KBM-7 (cell line): ENCODE measurements around the gene SUPT20H.

Experiments
- DNase-seq: peaks from one replicate; pipeline ENCODE4 v3.0.0-alpha.2; 2015
- in situ Hi-C: fragments of 300-500 bp; cut with MboI; formaldehyde crosslinking; loops from 2 replicates; pipeline ENCODE4 v1.14.3; 2020; ENCODE audit warnings: low sequenced_read_pairs, low pct_unique_long_range_greater_than_20kb, mixed read lengths

SUPT20H gene

DNA sequence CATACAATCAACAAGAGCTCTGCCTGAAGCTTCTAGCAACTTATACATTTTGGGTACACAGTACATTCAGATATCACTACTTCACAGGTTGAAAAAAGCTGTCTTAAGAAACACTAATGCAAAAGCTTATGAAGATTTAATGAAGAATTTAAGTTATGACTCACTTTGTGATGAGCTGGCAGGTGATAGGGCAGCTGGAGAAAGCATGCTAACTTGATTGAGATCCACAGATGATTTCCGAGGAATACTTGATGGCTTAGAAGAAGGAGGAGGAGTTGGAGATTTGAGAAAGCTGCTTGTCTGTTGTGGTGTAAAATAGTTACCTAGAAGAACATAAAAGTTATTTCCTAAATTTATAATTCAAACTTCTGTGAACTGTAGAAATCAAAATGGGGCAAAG is 35.6 kb downstream of the SUPT20H start:
- in situ Hi-C loops: no loop called here
- DNase-seq: no peak

DNA sequence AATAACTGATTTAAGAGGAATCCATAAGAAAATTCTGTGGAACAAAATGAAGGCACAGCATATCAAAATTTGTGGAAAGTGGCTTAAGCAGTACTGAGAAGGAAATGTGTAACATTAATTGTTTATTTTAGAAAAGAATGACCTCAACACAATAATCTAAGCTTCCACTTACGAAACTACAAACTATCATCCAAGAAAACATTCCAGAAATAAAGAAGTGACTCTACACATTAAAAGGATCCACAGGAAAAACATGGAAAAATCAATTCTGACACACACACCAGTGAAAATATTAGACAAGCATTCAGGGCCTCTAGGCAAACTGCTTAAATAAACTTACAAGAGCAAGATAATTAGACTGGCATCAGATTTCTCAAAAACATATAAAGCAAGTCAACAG is 44.9 kb downstream of the SUPT20H start:
- in situ Hi-C loops: no loop called here
- no peak for DNase-seq

DNA sequence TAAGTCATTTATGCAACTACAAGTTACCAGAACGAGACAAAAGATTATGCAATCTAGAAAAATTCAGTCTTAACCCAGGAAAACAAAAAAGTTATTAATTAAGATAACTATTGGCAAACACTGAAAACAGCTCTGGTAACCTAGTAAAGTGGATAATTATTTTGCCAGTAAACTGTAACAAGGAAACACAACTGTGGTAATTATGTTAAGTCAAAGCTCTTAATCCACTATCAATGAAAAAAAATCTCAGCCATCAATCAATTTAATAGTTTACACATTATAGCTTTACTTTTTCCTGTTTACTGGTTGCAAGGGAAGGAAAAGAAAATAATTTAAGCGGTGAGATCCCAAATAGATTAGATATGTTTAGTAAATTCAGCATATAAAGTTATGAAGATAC is 47.7 kb downstream of the SUPT20H start:
- DNase-seq: no peak
- in situ Hi-C loops: no loop called here

DNA sequence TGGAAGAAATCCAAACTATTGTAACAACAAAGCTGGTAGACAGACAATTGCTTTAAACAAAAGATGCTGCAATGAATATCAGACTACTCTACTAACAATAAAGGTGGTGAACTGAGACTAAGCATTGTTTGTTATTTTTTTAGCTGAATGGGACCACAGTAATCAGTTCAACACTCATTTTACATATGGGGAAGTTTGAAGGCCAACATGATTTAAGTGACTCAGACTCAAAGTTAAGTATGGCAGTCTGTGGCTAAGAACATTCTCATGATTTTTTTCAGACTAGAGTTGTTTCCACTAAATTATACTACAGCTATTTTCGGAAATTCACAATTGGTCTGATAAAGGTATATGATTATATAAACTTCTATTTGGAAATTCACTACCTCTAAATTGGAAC is 48.5 kb downstream of the SUPT20H start:
- in situ Hi-C loops: no loop called here
- peak; percentile 15 for DNase-seq

DNA sequence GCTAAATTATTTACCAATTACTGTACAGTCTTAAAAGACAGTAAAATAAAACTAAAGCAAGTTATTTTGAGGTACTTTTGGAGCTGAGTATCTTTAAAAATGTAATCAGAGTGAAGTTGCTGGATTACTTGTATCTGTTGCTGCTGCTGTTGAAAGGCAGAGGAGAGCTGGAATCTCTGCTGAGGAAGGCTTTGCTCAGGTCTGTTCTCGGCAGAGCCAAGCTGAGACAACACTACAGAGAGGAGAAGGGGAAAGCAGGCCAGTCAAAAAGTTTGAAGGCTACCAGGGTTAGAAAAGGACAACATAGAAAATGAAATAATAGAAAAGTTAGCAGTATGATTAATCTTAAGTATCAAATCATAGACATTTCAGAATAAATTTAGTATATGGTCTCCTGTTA is 49.1 kb downstream of the SUPT20H start:
- DNase-seq: no peak
- in situ Hi-C loops: no loop called here

DNA sequence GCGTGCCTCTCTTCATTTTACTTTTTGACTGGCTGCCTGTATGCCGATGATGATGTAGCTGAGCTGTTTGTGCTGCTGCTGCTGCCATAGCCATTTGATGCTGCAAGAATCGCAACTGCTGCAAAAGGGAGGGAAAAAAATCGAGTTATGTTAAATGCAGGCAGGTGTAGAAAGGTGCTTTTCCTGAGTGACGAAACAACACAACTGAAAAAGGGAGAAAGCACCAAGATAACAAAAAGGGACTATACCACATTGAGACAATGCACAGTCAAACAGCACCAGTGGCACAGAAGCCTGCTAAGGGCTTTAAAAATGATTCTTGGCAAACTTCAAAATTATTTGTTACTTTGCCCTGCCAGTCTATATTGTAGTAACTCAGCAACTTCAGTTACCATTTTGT is 49.8 kb downstream of the SUPT20H start:
- DNase-seq: no peak
- in situ Hi-C loops: no loop called here

DNA sequence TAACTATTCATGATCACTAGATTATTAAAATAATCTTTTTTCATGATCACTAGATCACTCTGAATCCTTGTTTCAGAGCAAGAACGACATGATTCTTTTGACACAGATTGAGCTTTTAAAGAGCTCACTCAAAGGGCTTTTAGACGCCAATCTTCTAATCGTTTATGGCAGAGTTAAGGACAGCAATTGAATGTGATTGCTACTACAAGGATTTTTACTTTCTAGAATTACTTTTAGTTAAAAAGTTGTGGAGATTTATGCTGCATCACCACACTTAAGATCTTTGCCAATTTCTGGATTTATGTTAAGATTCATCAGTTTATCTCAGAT is 57.6 kb downstream of the SUPT20H start:
- in situ Hi-C loops: no loop called here
- no peak for DNase-seq

DNA sequence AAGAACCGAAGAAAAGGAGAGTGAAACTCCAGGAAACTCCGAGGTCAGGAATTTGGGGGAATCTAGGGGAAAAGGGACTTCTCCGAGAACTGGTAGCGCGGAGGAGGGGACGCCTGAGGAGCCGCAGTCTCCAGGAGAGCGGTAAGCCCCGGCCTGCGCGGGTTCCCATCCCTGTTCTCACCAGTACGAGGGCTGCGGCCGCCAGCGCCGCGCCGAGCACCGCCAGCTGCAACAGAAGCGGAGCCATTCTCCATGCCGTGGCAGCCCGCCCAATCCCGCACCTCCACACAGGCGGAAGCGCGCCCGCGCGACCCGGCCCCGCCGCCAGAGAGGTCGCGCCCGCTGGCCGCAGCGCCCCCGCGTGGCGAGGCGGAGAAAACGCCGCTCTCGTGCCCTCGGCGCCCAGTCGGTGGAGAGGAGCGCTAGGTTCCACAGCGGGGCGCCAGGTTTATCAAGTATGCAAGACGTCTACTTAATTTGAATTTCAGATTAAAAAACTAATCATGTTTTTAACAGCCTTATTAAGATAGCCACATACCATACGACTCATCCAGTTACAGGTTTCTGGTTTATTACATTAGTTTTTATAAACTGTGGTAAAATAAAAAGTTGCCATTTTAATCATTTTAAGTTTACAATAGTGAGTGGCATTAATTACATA is 60.3 kb downstream of the SUPT20H start, which contains the start of gene ALG5:
ALG5 (minus strand) TSS at position 287 of the 661 bp plus-strand sequence; CDS start at position 247, 40 bp downstream.
- in situ Hi-C loops: no loop called here
- peak; percentile 92 for DNase-seq

DNA sequence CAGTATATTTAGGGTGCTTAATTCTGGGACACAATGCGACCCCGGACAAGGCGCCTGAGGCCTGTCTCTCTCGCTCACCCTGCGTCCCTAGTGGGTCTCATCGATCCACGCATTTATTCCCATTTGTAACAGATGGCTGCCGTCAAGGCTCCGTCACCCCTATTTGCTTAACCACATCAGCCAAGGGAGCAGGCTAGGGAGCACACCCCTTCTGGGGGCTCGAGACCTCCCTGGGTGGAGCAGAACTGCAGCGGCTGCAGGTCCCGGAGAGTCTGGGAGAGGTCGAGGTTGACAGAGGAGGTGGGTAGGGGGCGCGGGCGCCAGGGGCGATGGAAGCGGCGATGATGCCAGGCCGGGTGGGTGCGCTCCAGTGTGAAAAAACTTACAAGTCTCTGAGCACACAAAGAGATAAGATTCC is 60.9 kb downstream of the SUPT20H start:
- in situ Hi-C loops: no loop called here

DNA sequence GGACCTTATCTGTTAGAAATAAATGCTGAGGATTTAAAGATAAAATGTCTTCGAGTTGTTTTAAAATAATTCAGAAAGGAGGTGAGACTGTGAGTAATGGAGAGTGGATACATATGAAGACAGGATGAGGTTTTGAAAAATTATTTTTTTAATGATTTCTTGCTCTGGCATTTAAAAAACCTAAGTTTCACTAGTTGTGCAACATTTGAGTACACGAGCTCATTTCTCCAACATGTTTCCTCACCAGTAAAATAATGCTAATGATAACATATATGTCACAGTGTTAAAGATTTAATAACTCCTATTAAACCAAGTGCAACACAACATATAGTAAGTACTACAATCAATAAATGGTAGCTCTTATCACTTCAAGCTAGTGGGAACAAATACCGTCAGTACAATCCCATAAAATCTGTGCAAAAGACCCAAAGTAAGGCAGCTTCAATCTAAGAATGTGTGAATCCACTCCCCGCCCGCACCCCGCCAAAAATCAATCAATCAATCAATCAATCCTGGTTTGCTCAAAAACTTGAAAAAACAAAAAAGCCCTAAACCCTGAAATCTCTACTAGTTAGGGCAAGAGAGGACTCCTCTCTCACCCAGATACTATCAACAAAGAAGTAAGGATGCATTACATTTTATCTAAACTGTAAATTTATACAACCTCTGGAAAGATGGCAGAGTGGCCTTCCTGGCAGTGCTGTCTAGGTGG is 61.6 kb downstream of the SUPT20H start:
- no peak for DNase-seq
- in situ Hi-C loops: no loop called here

More for the DNA sequence above, 60.9 kb downstream of the SUPT20H start:
- peak; percentile 27 for DNase-seq

DNA sequence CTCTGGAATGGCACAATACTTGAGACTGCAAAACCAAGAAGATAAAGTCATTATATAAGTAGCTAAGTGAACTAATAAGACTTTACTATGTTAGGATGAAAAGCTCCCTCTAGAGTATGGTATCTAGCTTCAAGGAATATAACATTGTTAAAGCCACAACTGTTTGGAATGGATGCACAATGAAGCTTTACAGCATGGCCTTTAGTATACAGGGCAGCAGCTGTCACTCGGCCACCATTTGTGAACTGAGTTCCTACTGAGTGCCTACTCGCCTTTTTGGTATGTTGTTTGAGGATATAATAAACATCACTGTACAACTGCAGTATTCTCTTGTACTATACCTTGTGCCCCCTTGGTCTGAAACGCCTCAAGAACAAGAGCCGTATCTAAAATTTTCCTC is 67.1 kb downstream of the SUPT20H start:
- DNase-seq: no peak
- in situ Hi-C loops: no loop called here

DNA sequence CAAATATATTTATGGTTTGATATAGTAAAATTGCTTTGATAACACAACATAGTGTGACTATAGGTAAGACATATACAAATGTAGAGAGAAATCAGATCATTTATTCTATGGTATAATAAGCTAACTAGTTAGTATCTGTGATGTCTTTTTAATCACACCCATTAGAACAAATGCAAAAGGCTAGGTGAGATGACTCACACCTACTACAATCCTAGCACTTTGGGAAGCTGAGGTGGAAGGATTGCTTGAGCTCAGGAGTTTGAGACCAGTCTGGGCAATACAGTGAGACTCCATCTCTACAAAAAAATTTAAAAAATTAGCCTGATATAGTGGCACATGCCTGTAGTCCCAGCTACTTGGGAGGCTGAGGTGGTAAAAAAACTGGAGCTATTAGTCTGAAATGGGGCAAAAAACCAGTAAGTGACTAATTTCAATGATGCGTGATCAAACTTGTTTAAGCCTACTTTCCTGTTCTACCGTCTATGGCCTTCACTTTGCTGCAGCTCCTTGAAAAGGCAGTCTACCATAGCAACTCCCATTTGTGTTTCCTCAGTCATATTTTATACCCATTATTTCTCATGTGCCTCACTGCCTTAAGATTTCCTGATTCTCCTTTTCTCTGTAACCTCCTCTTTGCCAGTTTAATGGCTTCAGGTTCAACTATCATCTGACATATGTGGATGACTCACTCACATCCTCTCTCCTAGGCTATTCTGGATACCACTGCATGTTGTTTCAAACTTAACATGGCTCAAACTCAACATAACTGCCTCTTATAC is 72.8 kb downstream of the SUPT20H start:
- in situ Hi-C loops: no loop called here
- no peak for DNase-seq

DNA sequence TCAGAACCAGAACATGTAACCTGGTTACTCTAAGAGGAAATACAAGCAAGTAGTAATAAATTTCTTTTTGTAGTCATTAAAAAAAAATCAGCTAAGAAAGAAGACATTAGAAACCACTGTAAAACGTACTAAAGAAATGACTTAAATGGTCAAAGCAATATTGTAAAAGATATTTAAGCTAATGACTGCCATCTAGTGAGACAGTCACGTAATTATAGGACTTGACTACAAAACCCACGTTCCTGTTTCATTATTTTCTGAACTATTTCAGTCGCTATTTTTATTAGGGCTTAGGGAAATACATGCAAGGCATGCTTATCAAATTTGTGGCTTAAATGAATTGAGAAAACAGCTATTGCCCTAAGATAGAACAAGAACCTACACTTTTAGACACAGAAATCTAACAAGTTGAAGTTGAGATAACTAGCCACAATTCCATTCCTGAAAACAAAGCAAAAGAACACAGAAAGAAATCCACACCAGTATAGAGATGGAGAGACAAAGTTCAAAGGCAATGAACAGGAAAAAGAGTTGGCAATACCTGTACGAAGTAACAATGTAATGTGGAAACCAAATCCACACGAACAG is 78.2 kb downstream of the SUPT20H start:
- in situ Hi-C loops: no loop called here
- peak; percentile 51 for DNase-seq

DNA sequence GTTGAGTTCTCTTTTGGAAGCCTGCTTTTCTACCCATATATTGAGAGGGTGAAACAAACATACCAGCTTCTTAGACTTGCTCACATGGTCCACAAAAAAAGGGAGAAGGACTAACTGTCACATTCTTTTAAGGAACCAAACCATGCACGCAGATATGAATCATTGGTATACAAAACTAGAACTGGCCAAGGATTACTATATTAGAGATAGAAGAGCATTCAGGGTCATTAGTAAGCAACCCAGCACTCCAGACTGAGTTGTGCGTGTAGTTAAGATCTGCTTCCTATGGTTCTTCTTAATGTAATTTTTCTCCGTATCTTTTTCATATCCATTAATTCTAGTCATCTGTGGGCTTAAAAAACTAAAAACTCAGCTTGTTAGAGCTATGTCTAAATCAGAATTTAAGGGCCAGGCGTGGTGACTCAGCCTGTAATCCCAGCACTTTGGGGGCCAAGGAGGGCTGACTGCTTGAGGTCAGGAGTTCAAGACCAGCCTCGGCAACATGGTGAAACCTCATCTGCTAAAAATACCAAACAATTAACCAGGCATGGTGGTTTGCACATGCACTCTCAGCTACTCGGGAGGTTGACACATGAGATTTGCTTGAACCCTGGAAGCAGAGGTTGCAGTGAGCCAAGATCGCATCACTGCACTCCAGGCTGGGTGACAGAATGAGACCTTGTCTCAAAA is 80.0 kb downstream of the SUPT20H start:
- in situ Hi-C loops: no loop called here
- DNase-seq: no peak

DNA sequence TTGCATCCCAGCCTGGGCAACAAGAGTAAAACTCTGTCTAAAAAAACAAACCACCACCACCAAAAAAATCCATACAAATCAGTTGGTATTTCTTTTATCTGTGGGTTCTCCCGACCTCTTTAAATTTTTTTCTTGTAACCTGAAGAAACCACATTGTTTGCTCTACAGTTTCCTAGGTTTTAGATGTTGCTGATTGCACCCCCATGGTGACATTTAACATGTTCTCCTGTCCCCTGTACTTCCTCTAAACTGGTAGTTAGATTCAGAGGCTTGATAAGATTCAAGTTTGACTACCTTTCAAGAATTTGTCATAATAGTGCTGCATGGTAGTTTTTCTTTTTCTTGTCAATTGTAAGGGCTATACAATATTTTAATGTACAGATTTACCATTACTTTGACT is 84.3 kb downstream of the SUPT20H start:
- in situ Hi-C loops: no loop called here

DNA sequence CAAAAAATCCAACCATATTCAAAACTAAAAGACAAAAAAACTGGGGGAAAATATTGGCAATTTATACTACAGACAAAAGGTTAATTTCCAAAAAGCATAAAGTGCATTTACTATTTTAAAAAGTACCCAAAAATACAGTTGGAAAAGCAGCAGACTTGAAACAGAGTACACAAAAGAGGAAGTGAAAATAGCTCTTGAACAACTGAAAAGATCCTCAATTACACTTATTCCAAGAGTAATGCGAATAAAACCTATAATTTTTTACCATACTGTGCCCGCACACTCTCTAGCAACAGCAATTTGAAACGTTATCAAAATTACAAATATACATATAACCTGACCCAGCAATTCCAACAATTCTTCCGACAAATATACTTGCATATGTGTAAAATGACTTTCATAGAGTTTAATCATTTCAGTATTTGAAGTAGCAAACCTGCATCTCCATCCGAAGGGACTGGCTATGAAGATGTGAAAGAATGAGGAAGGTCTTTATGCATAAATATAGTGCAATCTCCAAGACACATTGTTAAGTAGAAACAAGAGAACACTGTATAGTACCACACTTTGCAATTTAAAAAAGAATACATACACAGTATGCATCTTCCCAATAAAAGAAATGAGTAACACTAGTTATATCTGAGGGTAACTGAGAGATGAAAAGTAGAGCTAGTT is 85.7 kb downstream of the SUPT20H start:
- in situ Hi-C loops: no loop called here
- peak; percentile 39 for DNase-seq

More for the DNA sequence above, 84.3 kb downstream of the SUPT20H start:
- DNase-seq: peak; percentile 62

DNA sequence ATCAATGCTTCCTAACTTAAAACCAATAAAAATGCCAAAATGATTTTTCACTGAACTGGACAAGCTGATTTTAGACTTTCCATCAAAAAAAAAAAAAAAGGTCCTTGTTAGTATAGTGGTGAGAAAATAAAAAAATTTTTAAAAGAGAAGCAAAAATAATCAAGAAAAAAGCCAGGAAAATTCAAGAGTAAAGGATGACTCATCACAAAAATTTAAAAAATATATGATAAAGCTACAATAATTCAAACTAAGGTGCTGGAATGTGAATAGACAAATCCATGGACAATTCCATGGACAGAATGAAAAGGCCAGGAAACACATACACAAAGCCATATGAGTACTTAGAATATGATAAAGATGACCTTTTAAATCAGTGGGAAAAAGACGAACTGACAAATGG is 86.5 kb downstream of the SUPT20H start:
- in situ Hi-C loops: no loop called here

DNA sequence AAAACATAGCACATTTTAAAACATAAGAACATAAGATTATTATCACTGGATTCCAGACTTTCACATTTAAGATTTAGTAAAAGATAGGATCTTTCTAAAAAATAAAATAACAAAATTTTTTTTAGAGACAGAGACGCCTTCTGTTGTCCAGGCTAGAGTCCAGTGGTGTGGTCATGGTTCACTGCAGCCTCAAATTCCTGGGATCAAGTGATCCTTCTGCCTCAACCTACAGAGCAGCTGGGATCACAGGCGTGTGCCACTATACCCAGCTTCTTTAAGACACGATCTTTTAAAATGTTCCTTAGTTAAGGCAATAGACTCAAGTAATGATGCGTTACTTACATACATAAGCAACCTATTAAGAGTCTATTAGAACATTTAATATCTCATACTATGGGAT is 93.1 kb downstream of the SUPT20H start:
- no peak for DNase-seq
- in situ Hi-C loops: no loop called here

More for the DNA sequence above, 86.5 kb downstream of the SUPT20H start:
- no peak for DNase-seq

DNA sequence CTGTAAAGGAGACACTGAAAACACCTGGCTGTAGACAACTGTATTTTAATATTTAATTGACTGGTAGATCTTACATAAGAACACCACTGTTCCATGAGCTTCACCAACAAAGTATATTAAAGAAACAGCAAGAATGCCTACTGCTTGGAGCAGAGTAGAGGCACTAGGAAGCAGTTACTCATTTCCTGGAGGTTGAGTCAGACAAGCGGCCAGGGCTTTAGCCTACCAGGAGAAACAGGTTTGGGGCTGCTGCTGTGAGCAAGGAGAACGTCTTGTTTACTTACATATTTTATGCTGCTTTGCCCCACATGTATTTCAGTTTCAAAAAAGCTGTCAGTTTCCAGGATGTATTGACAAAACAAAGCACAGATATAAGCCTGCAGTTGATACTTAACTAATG is 93.7 kb downstream of the SUPT20H start:
- DNase-seq: no peak
- in situ Hi-C loops: no loop called here
